ENCODE results near the gene PLXNC1. TPM values are rescaled to one million over a fixed set of nuclear protein-coding genes. Genes with fewer than 3 reads are reported as not detected.
"Not testable (repeated sequence)": the region's sequence is repeated elsewhere in the genome, so short reads cannot be mapped to it uniquely, and the experiment has no call there.

Gene PLXNC1
- polyA plus RNA-seq, 1 of the 3 experiments (the other 2 are of a cell fraction) = 0.23 TPM

DNA sequence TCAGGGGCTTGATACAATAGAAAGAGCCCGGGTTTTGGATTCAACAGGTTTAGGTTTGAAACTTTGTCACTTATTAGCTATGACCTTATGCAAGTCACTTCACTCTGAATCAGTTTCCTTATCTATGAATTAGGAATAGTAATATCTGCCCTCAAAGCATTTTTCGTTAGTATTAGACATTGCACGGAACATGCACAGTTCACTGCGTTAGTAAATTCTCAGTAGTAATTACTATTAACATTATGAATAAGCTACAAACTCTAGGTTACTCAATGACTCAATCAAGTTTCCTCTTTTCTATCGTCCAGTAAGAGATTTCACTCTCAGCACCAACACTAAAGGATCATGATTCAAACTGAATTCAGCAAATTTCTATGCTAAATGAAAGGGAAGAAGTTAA is 161.0 kb downstream of the PLXNC1 start:
- Histone ChIP-seq H3K9me3 (no peaks in the 10 kb centered on the region), H3K4me2 (no peak overlapping the region), H3K36me3 (replicated peaks in 1 of 2; ENCODE audit: control insufficient read depth in 1 of 2, insufficient read depth in 2 of 2, low read length in 1 of 2) (peaks cover 10 to 29% of the 10 kb centered on the region in 2 experiments), H4K20me1 (ENCODE audit: insufficient read depth) (no peaks in the 10 kb centered on the region), H3K9me2 (no peaks in the 10 kb centered on the region), H2AFZ (ENCODE audit: low read depth) (no peak overlapping the region), H3K4me1 (ENCODE audit: control insufficient read depth in 1 of 2, insufficient read depth in 2 of 2, low read depth in 1 of 2, low read length in 1 of 2) (peaks cover 0 to 11% of the 10 kb centered on the region in 2 experiments; a peak in 1 of 4 replicates), H3K79me2 (ENCODE audit: insufficient read depth) (no peaks in the 10 kb centered on the region), H3K27ac (ENCODE audit: low read depth in 2 of 2, low read length in 1 of 2) (no peak overlapping the region), H3K27me3 (ENCODE audit: insufficient read depth) (no peaks in the 10 kb centered on the region), H3F3A (replicated peaks; ENCODE audit: insufficient read depth) (no peaks in the 10 kb centered on the region), H3K9ac (no peak overlapping the region), H3K4me3 (ENCODE audit: low read depth in 2 of 2, low read length in 1 of 2) (no peak overlapping the region)
- no peak for DNase-seq
- TF ChIP-seq TCF12 (IDR thresholded peaks at IDR 0.05) (no peak), RFX5 (IDR thresholded peaks at IDR 0.05; ENCODE audit: low read length) (no peak), ELF1 (IDR thresholded peaks at IDR 0.05) (no peak), SMC3 (IDR thresholded peaks at IDR 0.05; ENCODE audit: low read depth, low read length) (no peak), GATA2 (CRISPR knock-in tag; IDR thresholded peaks at IDR 0.05) (no peak)
- ChIA-PET POLR2A (no interaction called here), CTCF (no interaction called here)
- WGBS (ENCODE audit: low lambda C conversion rate) = 98% methylated on average over 5 of the region's 5 CpGs

DNA sequence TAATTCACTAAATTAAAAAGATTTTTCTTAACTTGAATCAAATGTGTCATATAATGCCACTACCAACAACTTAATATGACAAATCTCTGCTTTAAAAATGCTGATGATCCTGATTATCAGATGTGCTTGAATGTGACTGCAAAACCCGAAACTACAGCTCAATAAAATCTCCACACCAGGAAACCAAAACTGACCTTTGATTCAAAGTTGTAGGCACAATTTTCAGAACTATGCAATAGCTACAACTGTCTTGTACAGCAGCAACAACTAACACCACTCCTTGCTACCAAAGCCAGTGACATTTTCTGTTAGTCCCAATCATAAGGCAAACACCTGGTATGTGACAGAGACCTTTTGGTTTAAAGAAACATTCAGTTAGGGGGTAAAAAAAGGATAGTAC is 164.0 kb downstream of the PLXNC1 start:
- no peak overlapping the region for H3K9ac ChIP-seq
- H3K79me2 ChIP-seq (ENCODE audit: insufficient read depth) = no peaks in the 10 kb centered on the region
- no peaks in the 10 kb centered on the region for H3K9me2 ChIP-seq
- POLR2A ChIA-PET = no interaction called here
- no peak for DNase-seq
- H3K27ac ChIP-seq (ENCODE audit: low read depth in 2 of 2, low read length in 1 of 2) = no peak overlapping the region
- CTCF ChIA-PET = no interaction called here
- peaks cover 9 to 24% of the 10 kb centered on the region in 2 experiments for H3K36me3 ChIP-seq (replicated peaks in 1 of 2; ENCODE audit: control insufficient read depth in 1 of 2, insufficient read depth in 2 of 2, low read length in 1 of 2)
- TF ChIP-seq MXI1 (IDR thresholded peaks at IDR 0.05; ENCODE audit: low read depth, low read length) = no peak
- no peak for TF ChIP-seq ELF1 (IDR thresholded peaks at IDR 0.05)
- TF ChIP-seq EP300 (IDR thresholded peaks at IDR 0.05; ENCODE audit: borderline replicate concordance in 1 of 2, low read depth in 1 of 2, low read length in 1 of 2) = no peak
- no peaks in the 10 kb centered on the region for H3F3A ChIP-seq (replicated peaks; ENCODE audit: insufficient read depth)
- no peaks in the 10 kb centered on the region for H3K27me3 ChIP-seq (ENCODE audit: insufficient read depth)
- no peaks in the 10 kb centered on the region for H4K20me1 ChIP-seq (ENCODE audit: insufficient read depth)
- WGBS (ENCODE audit: low lambda C conversion rate) = 100% methylated on average over 1 of the region's 1 CpG
- H2AFZ ChIP-seq (ENCODE audit: low read depth) = no peak overlapping the region
- H3K9me3 ChIP-seq = no peaks in the 10 kb centered on the region
- H3K4me2 ChIP-seq = no peak overlapping the region
- no peaks in the 10 kb centered on the region for H3K4me1 ChIP-seq (ENCODE audit: control insufficient read depth in 1 of 2, insufficient read depth in 2 of 2, low read depth in 1 of 2, low read length in 1 of 2)
- no peak overlapping the region for H3K4me3 ChIP-seq (ENCODE audit: low read depth in 2 of 2, low read length in 1 of 2)

DNA sequence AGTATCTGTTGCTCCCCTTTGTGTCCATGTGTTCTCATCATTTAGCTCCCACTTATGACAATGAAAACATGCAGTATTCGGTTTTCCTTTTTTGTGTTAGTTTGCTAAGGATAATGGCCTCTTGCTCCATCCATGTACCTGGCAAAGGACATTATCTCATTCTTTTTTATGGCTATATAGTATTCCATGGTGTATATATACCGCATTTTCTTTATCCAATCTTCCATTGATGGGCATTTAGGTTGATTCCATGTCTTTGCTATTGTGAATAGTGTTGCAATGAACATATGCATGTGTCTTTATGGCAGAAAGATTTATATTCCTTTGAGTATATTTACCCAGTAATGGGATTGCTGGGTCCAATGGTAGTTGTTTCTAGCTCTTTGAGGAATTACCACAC is 168.2 kb downstream of the PLXNC1 start:
- CTCF ChIA-PET; H3K27ac ChIP-seq (ENCODE audit: low read depth in 2 of 2, low read length in 1 of 2); H4K20me1 ChIP-seq (ENCODE audit: insufficient read depth); H2AFZ ChIP-seq (ENCODE audit: low read depth); H3K9me2 ChIP-seq; H3K36me3 ChIP-seq (replicated peaks in 1 of 2; ENCODE audit: control insufficient read depth in 1 of 2, insufficient read depth in 2 of 2, low read length in 1 of 2); H3K4me2 ChIP-seq; DNase-seq; H3K9me3 ChIP-seq; H3K4me3 ChIP-seq (ENCODE audit: low read depth in 2 of 2, low read length in 1 of 2); H3F3A ChIP-seq (replicated peaks; ENCODE audit: insufficient read depth); POLR2A ChIA-PET; H3K4me1 ChIP-seq (ENCODE audit: control insufficient read depth in 1 of 2, insufficient read depth in 2 of 2, low read depth in 1 of 2, low read length in 1 of 2); H3K9ac ChIP-seq; H3K27me3 ChIP-seq (ENCODE audit: insufficient read depth); H3K79me2 ChIP-seq (ENCODE audit: insufficient read depth): not testable (repeated sequence)
- 98% methylated on average over 2 of the region's 2 CpGs for WGBS (ENCODE audit: low lambda C conversion rate)

DNA sequence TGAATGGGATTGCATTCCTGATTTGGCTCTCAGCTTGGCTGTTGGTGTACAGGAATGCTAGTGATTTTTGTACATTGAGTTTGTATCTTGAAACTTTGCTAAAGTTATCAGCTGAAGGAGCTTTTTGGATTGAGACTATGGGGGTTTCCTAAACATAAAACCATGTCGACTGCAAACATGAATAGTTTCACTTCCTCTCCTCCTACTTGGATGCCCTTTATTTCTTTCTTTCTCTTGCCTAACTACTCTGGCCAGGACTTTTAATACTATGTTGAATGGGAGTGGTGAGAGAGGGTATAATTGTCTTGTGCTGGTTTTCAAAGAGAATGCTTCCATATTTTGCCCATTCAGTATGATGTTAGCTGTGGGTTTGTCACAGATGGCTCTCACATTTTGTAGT is 169.8 kb downstream of the PLXNC1 start:
- no peak overlapping the region for H3K9ac ChIP-seq
- H3K4me3 ChIP-seq (ENCODE audit: low read depth in 2 of 2, low read length in 1 of 2) = no peak overlapping the region
- no peak overlapping the region for H3K4me2 ChIP-seq
- TF ChIP-seq MXI1 (IDR thresholded peaks at IDR 0.05; ENCODE audit: low read depth, low read length) (no peak), ELF1 (IDR thresholded peaks at IDR 0.05) (no peak), MEF2A (IDR thresholded peaks at IDR 0.05; ENCODE audit: borderline replicate concordance, low read depth) (no peak), RFX5 (IDR thresholded peaks at IDR 0.05; ENCODE audit: low read length) (no peak), RAD21 (IDR thresholded peaks at IDR 0.05; ENCODE audit: low read length) (no peak), SIN3A (IDR thresholded peaks at IDR 0.05; ENCODE audit: borderline replicate concordance, low read depth, low read length) (no peak), CHD2 (IDR thresholded peaks at IDR 0.05; ENCODE audit: low read length, partially characterized antibody) (no peak), EP300 (IDR thresholded peaks at IDR 0.05; ENCODE audit: borderline replicate concordance in 1 of 2, low read depth in 1 of 2, low read length in 1 of 2) (no peak)
- ChIA-PET POLR2A (no interaction called here), CTCF (interaction anchor here (1.6 kb wide), 1 partner anchor 172 kb away, joined by 3 read pairs; no protein-coding TSS in a partner anchor)
- H3K4me1 ChIP-seq (ENCODE audit: control insufficient read depth in 1 of 2, insufficient read depth in 2 of 2, low read depth in 1 of 2, low read length in 1 of 2) = no peaks in the 10 kb centered on the region
- WGBS (ENCODE audit: low lambda C conversion rate) = 100% methylated on average over 1 of the region's 1 CpG
- H3K9me3 ChIP-seq = no peaks in the 10 kb centered on the region
- DNase-seq = no peak
- no peaks in the 10 kb centered on the region for H4K20me1 ChIP-seq (ENCODE audit: insufficient read depth)
- no peaks in the 10 kb centered on the region for H3K27me3 ChIP-seq (ENCODE audit: insufficient read depth)
- H3K79me2 ChIP-seq (ENCODE audit: insufficient read depth) = no peaks in the 10 kb centered on the region
- no peaks in the 10 kb centered on the region for H3K9me2 ChIP-seq
- peaks cover 2 to 3% of the 10 kb centered on the region in 2 experiments for H3K36me3 ChIP-seq (replicated peaks in 1 of 2; ENCODE audit: control insufficient read depth in 1 of 2, insufficient read depth in 2 of 2, low read length in 1 of 2)
- no peak overlapping the region for H3K27ac ChIP-seq (ENCODE audit: low read depth in 2 of 2, low read length in 1 of 2)
- no peaks in the 10 kb centered on the region for H3F3A ChIP-seq (replicated peaks; ENCODE audit: insufficient read depth)
- H2AFZ ChIP-seq (ENCODE audit: low read depth) = no peak overlapping the region

All from SK-N-SH (cell line).